Endometrial microvascular endothelial cells (primary cell): ENCODE results near the gene TRIM67. TPM values are rescaled to one million over a fixed set of nuclear protein-coding genes. Genes with fewer than 3 reads are reported as not detected.

Experiments
- in situ Hi-C: cut with HindIII; loops from 2 replicates; pipeline ENCODE4 v1.10.0; 2017; ENCODE audit warnings: low sequenced_read_pairs, low pct_unique_long_range_greater_than_20kb; ENCODE audit errors: inconsistent ontology term
- total RNA-seq: library from RNA; depleted of rRNA; stranded (reverse); fragments of >200 nt; gene quantifications from one replicate; pipeline ENCODE4 v1.2.3, GENCODE V29; 2015; ENCODE audit errors: inconsistent ontology term

Gene TRIM67
- total RNA-seq, 1 donor from 2014 or later, result not detected

- in situ Hi-C loops, result no loop called here
Measured at GRCh38 chr1:231178970-231179369, 17.1 kb downstream of the TRIM67 start.

DNA sequence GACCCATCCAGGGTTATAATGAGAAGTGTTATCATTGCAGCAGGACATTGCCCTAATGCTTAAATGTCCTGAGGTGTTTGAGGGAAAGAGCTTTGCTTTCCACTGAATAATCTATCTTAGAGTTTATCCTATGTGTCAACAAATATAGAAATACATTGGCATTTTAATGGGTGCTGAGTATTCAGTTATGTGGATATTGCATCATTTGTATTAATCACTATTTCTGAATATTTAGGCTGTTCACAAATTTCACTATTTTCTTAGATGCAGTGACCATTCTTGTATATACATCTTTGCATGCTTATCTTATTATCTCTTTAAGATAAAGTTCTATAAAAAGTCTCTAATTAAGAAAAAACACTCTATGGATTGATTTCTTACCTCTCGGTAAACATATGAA lies 18.2 kb downstream of the TRIM67 start:
- in situ Hi-C loops, result no loop called here

- in situ Hi-C loops, result no loop called here
Measured at GRCh38 chr1:231181271-231181670, 19.4 kb downstream of the TRIM67 start.

DNA sequence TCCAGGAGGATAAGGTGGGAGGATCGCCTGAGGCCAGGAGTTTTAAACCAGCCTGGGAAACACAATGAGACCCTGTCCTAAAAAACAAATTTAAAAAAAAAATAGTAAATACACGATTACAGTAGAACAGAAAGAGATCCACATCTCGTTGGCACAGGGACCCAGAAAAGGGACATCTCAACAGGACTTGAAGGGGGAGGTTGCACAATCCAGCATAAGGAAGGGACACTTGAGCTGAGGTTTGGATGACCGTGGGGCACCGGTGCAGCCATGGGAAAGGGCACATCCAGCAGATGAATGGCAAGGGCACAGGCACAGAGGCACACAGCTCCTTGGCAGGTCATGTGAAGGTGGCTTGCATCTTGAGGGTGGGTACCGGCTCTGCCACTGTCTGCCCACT lies 20.5 kb downstream of the TRIM67 start:
- in situ Hi-C loops, result no loop called here

DNA sequence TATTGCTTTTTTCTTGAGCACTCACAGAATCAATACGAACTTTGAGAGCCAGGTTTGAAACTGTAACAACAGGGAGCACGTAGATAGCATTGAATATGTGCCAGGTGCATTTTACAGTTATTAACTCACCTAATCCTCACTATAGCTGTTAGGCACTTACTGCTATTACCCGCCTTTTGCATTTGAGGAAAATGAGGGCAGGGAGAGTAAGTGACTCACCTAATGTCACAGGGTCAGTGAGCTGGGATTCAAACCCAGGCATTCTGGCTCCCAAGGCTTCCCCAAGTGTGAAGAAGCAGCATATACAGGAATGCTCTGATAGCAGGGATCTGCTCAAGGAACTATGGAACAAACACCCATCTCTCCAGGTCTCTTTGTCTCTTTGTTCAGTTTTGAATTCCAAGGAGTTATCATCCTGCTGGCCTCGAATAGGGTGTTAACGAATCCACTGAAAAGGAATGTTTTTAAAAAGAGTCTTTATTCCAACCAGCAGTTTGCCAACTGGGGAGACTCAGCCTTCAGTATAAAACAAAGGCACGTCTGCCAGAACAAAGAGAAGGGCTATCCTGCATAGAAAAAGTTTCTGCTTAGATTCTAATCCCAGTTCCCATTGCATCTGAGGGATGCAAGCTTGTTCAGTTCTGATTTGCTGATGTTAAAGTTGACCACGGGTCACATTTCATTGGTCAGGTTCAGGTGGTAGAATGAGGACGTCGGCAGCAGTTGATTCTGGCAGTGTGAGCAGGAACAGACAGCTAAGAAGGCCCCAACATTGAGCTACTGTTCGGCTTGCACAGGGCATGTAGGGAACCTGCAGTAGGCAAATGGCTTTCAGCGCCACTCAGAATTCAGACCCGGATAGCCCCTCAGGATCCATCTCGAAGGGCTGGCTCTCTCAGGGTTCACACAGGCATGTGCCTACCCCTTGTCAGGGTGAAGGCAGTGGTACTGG lies 22.1 kb downstream of the TRIM67 start:
- in situ Hi-C loops, result no loop called here

- in situ Hi-C loops, result no loop called here
Measured at GRCh38 chr1:231184891-231185290, 23.0 kb downstream of the TRIM67 start.

DNA sequence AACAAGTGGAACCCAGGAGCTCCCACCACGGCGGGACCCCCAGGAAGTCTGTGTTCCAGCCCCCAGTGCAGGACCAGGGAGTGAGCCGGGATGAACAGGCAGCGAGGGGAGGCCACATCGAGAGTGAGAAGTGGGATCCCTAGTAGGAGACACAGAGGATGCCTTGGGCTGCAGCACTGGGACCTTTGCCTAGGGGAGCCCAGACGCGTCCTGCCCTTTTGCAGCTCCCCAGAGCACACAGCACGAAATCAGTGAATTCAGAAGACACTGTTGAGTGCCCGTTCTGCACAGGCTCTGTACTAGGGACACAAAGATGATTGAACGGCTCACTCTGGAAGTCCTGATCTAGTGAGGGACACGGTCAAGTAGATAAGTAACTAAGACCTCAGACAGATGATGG lies 23.5 kb downstream of the TRIM67 start:
- in situ Hi-C loops, result no loop called here

- in situ Hi-C loops, result no loop called here
Measured at GRCh38 chr1:231186356-231187115, 24.7 kb downstream of the TRIM67 start.

DNA sequence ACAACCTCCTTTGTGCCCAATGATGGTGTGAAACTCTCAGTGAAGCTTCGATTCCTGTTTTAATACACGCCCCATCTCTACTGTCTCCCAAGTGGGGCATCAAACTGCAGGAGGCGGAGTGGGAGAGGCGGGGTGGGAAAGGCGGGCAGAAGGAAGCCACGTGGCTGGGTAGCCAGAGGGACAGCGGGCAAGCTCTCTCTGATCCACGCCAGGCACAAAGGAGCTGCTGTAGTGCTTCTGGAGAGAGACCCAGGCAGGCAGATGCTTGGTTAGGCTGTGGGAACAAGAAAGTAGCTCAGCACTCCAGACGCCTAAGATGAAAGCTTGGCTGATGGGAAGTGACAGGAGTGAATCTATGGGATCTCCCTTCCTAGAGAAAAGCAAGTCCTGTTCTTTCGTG lies 25.7 kb downstream of the TRIM67 start:
- in situ Hi-C loops, result no loop called here

DNA sequence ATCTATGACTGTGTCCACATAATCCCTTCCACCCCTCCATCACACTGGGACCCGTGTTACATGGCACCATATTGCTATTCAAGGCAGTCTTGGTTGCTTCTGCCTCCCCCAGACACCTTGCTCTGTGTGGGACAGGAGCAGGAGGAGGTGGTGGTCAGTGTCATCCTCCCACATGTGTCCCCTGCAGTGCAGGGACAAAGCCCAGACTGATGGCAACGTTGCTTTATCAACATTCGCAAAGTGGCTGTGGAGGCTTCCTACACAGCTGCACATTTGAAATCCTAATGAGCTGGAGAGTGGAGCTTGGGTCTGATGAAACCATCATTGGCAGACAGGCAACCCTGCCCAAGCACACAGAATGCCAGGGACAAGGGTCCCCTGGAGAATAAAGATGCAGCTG lies 26.2 kb downstream of the TRIM67 start:
- in situ Hi-C loops, result no loop called here

DNA sequence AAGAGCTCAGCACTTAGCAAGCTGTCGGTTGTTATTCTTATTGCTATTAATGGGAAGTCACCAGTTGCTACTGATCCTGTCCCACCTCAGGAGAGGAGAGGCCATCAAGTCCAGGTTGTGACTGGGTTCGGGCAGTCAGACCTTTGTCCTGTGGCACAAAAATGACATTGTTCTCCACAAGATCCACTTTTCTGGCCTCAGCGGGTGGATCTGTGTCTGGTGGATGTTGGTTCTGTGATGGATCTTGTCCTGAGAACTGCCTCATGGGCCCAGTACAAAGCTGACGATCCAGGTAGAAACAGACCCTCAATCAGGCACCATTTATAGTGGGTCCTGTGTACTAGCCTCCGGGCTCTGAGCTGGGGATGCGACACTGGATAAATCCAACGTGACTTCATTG lies 26.9 kb downstream of the TRIM67 start:
- in situ Hi-C loops, result no loop called here

GRCh38 chr1:231189683-231190270 lies 27.9 kb downstream of the TRIM67 start:
- in situ Hi-C loops, result no loop called here

DNA sequence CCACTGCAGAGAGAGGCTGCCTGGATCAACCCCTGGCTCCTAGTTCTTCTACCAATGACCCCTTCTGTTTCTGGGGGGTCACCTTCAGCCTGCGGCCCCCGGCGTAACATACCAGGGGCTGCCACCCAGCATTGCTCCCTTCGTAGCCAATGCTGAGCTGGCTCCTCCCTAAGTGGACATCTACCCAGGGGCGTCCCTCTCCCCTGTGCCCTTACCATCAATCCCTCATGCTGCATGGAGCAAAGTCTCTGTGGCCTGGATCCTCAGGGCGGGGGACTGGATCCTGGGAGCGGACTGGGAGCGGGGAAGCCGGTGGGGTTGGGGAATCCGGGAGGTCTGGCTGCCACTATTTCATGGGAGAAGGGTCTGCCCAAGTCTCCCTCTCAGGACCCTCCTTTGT lies 28.6 kb downstream of the TRIM67 start:
- in situ Hi-C loops, result no loop called here

DNA sequence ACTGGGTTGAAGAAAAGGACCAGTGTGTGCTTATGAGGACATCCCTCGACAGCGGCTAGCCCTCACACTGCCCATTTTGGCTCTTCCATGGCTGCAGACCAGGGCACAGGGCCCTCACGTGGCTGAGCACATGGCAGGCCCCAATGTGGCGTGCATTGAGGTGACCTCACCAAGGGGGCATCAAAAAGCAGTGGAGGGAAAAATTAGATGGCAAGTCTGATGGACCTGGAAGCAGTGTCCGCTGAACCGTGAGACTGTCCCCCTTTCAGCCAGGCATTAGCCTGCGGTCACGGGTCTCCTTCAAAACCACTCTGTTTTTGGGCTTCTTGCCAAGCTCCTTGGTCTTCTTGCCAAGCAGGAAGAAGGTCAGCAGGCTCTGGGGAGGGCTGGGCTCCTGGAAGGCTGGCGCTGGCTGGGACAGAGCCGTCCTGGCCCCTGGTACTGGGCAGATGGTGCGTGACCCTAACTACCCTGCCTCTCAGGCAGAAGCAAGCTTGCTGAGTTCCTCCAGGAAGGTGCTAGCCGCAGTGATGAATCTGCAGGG lies 30.8 kb downstream of the TRIM67 start:
- in situ Hi-C loops, result no loop called here

DNA sequence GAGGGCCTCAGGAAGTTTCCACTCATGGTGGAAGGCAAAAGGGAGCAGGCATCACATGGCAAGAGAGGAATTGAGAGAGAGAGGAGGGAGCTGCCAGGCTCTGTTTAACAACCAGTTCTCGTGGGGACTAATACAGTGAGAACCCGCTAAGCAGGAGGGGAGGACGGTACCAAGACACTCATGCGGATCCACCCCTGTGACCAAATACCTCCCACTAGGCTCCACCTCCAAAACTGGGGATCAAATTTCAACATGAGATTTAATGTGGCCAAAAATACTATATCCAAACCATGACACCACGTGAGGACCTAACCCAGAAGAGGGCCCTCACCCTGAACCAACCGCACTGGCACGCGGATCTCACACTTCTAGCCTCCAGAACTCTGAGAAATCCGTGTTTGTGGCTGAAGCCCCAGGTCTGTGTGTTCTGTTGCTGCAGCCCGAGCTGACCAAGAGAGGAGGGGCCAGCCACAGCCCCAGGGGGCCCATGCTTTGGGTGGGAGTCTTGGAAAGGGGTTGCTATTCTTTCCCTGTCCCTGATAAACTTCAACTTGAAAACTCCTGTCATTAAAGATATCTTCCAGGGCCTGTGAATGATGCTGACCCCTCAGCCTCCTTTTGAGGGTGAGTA lies 32.0 kb downstream of the TRIM67 start:
- in situ Hi-C loops, result no loop called here

DNA sequence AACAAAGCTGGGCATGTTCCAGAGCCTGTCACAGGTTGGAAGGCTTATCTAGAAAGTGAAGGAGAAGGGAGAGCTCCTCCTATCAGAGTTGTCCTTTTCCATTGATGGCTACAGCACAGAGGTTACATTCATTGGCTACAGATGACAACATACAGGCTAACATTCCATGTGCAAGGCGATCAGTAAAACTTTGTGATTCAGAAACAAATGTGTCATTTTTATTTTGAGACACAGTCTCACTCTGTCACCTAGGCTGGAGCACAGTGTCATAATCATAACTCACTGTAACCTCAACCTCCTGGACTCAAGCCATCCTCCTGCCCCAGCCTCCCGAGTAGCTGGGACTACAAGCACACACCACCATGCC lies 32.6 kb downstream of the TRIM67 start:
- in situ Hi-C loops, result no loop called here

DNA sequence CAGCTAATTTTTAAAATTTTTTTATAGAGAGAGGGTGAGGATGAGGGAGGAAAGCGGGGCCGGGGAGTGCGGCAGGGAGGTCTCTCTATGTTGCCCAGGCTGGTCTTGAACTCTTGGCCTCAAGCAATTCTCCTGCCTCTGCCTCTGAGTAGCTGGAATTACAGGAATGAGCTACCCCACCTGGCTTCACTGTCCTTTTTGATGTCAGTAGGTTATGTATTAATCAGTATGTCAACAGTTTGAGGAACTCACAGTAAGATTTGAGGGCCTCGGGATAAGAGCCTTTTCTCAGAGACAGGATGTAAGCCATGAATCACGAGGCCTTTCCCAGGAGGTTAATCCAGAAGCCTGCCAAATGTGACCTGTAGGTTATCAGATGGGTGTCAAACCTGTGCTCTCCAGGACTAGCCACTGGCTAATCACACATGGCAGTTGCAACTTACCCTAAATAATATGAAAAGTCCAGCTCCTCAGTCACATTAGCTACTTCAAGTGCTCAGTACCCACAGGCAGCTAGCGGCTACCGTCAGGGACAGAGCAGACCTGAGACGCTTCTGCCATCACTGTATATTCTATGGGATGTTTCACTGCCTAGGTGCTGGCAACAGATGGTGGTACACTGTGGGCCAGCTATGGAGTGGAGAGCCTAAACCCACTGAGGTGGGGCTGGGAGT lies 33.1 kb downstream of the TRIM67 start:
- in situ Hi-C loops, result no loop called here

- in situ Hi-C loops, result no loop called here
Measured at GRCh38 chr1:231196307-231196706, 34.4 kb downstream of the TRIM67 start.

DNA sequence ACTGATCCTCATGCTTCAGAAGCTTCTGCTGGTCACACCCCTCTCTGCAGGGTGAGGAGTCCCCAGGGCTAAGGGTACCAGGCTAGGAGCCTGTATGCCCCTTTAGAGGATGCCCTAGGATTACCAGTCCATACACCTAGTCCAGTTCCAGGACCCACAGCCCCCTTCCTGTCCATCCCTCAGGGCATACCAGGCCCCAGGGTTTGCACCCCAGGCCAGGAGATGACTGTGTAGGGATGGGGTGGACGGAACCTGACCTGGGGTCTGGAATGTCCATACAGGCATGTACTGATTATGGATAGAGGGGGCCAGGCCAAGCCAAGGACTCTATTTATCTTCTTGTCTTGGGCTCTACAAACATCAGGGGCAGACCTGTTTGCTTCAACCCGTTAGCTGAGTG lies 34.9 kb downstream of the TRIM67 start:
- in situ Hi-C loops, result no loop called here
